Gastroesophageal sphincter (tissue), 3 donors: Measurements from ENCODE around the gene RAPGEF2.

Source experiments
- CTCF ChIP-seq, 4 experiments: fragments of 200-600 bp in 2 of 4; fragments of 450-650 bp in 2 of 4; sonication (generic) in 1 of 4; IDR thresholded peaks; one replicate each; pipeline ENCODE4 v1.5.1; 2017 to 2019; ENCODE audit warnings: antibody characterized with exemption in 4 of 4, mild to moderate bottlenecking in 2 of 4, moderate library complexity in 2 of 4
- EP300 ChIP-seq: sonication (generic); formaldehyde crosslinking; IDR thresholded peaks from one replicate; pipeline ENCODE4 v1.6.1; 2017; ENCODE audit warnings: antibody characterized with exemption, mild to moderate bottlenecking
- POLR2A ChIP-seq, 2 donors: fragments of 450-650 bp; IDR thresholded peaks; one replicate each; pipeline ENCODE4 v1.6.1; 2017; ENCODE audit warnings: antibody characterized with exemption in 2 of 2, mild to moderate bottlenecking in 2 of 2, moderate library complexity in 1 of 2

- no peak for TF ChIP-seq CTCF (IDR thresholded peaks at IDR 0.05)
- TF ChIP-seq EP300 = no peak
- TF ChIP-seq POLR2A (IDR thresholded peaks at IDR 0.05) = no peak
Measured at GRCh38 chr4:159308566-159309340, 205.9 kb downstream of the RAPGEF2 start.
